Keratinocyte (primary cell): ENCODE results near the gene C4orf54. TPM values are rescaled to one million over a fixed set of nuclear protein-coding genes. Genes with fewer than 3 reads are reported as not detected.

Source experiments
- DNase-seq: peaks from one replicate; pipeline ENCODE4 v3.0.0-alpha.2; 2011; ENCODE audit warnings: low read depth, missing footprints, low spot score
- FAIRE-seq: peaks from 2 replicates; lab custom pipeline; 2011; peaks lifted over from hg19 to GRCh38; lab: Jason Lieb, UNC
- H2AFZ ChIP-seq: 2 replicates; pipeline ENCODE4 v1.6.0; 2012; ENCODE audit warnings: low read length, control low read depth, inconsistent platforms; ENCODE audit not compliant: control insufficient read depth
- H3K27ac ChIP-seq: 2 replicates; pipeline ENCODE4 v1.5.1; 2011; ENCODE audit warnings: low read length; ENCODE audit not compliant: control insufficient read depth, insufficient read depth
- H3K27me3 ChIP-seq: 3 replicates; pipeline ENCODE4 v1.6.0; 2011; ENCODE audit warnings: low read length; ENCODE audit not compliant: control insufficient read depth, insufficient read depth; ENCODE audit errors: extremely low read depth
- H3K36me3 ChIP-seq, 2 experiments: 2 replicates in 1 of 2; 3 replicates in 1 of 2; pipeline ENCODE4 v1.5.1; 2011; ENCODE audit warnings: low read length in 2 of 2, mild to moderate bottlenecking in 1 of 2; ENCODE audit not compliant: control insufficient read depth in 2 of 2, insufficient read depth in 2 of 2; ENCODE audit errors: extremely low read depth in 1 of 2
- H3K4me1 ChIP-seq: 3 replicates; pipeline ENCODE4 v1.5.1; 2011; ENCODE audit warnings: low read length; ENCODE audit not compliant: control insufficient read depth, insufficient read depth; ENCODE audit errors: extremely low read depth
- H3K4me2 ChIP-seq: 3 replicates; pipeline ENCODE4 v1.6.0; 2011; ENCODE audit warnings: low read depth, low read length; ENCODE audit not compliant: control insufficient read depth, insufficient read depth; ENCODE audit errors: extremely low read depth
- H3K4me3 ChIP-seq, 3 experiments: fragments of 200-600 bp in 1 of 3; sonication (generic) in 1 of 3; 2 replicates in 2 of 3; 3 replicates in 1 of 3; pipeline ENCODE4 v1.5.1; 2011 to 2016; ENCODE audit warnings: low read length in 3 of 3, mild to moderate bottlenecking in 3 of 3, control low read depth in 2 of 3, inconsistent platforms in 1 of 3, low read depth in 1 of 3, mixed read lengths in 1 of 3, mixed run types in 1 of 3, moderate library complexity in 1 of 3; ENCODE audit not compliant: control insufficient read depth in 2 of 3, insufficient read depth in 2 of 3; ENCODE audit errors: extremely low read depth in 1 of 3
- H3K79me2 ChIP-seq: 2 replicates; pipeline ENCODE4 v1.6.0; 2012; ENCODE audit warnings: low read length; ENCODE audit not compliant: control insufficient read depth, insufficient read depth
- H3K9ac ChIP-seq: 3 replicates; pipeline ENCODE4 v1.6.0; 2011; ENCODE audit warnings: low read length; ENCODE audit not compliant: control insufficient read depth, insufficient read depth; ENCODE audit errors: extremely low read depth
- H3K9me1 ChIP-seq: 3 replicates; pipeline ENCODE4 v1.6.0; 2011; ENCODE audit warnings: low read length; ENCODE audit not compliant: control insufficient read depth, insufficient read depth; ENCODE audit errors: extremely low read depth
- H3K9me3 ChIP-seq: 2 replicates; pipeline ENCODE4 v1.5.1; 2012; ENCODE audit warnings: low read depth, low read length; ENCODE audit not compliant: control insufficient read depth
- H4K20me1 ChIP-seq: 3 replicates; pipeline ENCODE4 v1.6.0; 2011; ENCODE audit warnings: low read length; ENCODE audit not compliant: control insufficient read depth, insufficient read depth; ENCODE audit errors: extremely low read depth
- EZH2 ChIP-seq: IDR thresholded peaks from one replicate; pipeline ENCODE4 v1.6.1; 2012; ENCODE audit warnings: inconsistent platforms, mild to moderate bottlenecking, low read length, moderate library complexity
- dilution Hi-C: fragments of 300-500 bp; cut with MboI; formaldehyde crosslinking; loops from one replicate; pipeline ENCODE4 v1.7.0; 2020; ENCODE audit warnings: low sequenced_read_pairs; ENCODE audit not compliant: extremely low pct_ligation_motif_present
- polyA plus RNA-seq, 5 experiments: library from polyadenylated mRNA; depleted of rRNA in 3 of 5; stranded (reverse) in 3 of 5; stranded (forward) in 1 of 5; unstranded in 1 of 5; fragments of >200 nt; gene quantifications; 1 replicate in 1 of 5; 2 replicates in 3 of 5; 3 replicates in 1 of 5; pipeline versions ENCODE4 v1.2.1 to v1.2.3, GENCODE V29; 2011 to 2012; ENCODE audit warnings: missing spikeins in 2 of 5, low read depth in 1 of 5, low replicate concordance in 1 of 5
- TF ChIP-seq, protein P1 (sequence below), 3 experiments: IDR thresholded peaks in 1 of 3; conservative IDR thresholded peaks in 1 of 3; optimal IDR thresholded peaks in 1 of 3; 2 replicates in 2 of 3; 3 replicates in 1 of 3; pipeline versions ENCODE3 to v1.5.1; 2011; ENCODE audit warnings: low read length in 3 of 3, mild to moderate bottlenecking in 3 of 3, moderate library complexity in 2 of 3, control low read depth in 1 of 3, inconsistent platforms in 1 of 3; ENCODE audit not compliant: insufficient read depth in 2 of 3; ENCODE audit errors: extremely low read depth in 1 of 3

The C4orf54 gene
- polyA plus RNA-seq, 1 donor (not counting 4 experiments of a cell fraction or from before 2014, with no cell fraction given) = 0.01 TPM

- Histone ChIP-seq H3K9me3 (no peaks in the 10 kb centered on the region), H3K9me1 (no peaks in the 10 kb centered on the region), H3K79me2 (no peaks in the 10 kb centered on the region), H3K9ac (no peak overlapping the region), H3K4me2 (no peak overlapping the region), H3K27ac (no peak overlapping the region), H3K27me3 (peaks cover 4% of the 10 kb centered on the region), H3K4me3 (no peak overlapping the region), H4K20me1 (no peaks in the 10 kb centered on the region), H3K36me3 (no peaks in the 10 kb centered on the region), H2AFZ (no peak overlapping the region), H3K4me1 (no peaks in the 10 kb centered on the region)
- DNase-seq = no peak
- FAIRE-seq = peak; percentile 17
- TF ChIP-seq, protein P1, sequence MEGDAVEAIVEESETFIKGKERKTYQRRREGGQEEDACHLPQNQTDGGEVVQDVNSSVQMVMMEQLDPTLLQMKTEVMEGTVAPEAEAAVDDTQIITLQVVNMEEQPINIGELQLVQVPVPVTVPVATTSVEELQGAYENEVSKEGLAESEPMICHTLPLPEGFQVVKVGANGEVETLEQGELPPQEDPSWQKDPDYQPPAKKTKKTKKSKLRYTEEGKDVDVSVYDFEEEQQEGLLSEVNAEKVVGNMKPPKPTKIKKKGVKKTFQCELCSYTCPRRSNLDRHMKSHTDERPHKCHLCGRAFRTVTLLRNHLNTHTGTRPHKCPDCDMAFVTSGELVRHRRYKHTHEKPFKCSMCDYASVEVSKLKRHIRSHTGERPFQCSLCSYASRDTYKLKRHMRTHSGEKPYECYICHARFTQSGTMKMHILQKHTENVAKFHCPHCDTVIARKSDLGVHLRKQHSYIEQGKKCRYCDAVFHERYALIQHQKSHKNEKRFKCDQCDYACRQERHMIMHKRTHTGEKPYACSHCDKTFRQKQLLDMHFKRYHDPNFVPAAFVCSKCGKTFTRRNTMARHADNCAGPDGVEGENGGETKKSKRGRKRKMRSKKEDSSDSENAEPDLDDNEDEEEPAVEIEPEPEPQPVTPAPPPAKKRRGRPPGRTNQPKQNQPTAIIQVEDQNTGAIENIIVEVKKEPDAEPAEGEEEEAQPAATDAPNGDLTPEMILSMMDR (optimal IDR thresholded peaks at IDR 0.05 in 1 of 3, IDR thresholded peaks at IDR 0.05 in 1 of 3, conservative IDR thresholded peaks at IDR 0.05 in 1 of 3; ENCODE audit: extremely low read depth in 1 of 3, insufficient read depth in 2 of 3, low read length in 3 of 3) = no peak
- TF ChIP-seq EZH2 = no peak
- dilution Hi-C loops = no loop called here
These were observed 19.5 kb upstream of the C4orf54 start for GRCh38 chr4:99677161-99677560.

- no peak overlapping the region for H3K4me3 ChIP-seq
- no peak for DNase-seq
- H3K4me2 ChIP-seq = no peak overlapping the region
- H3K79me2 ChIP-seq = no peaks in the 10 kb centered on the region
- H3K9ac ChIP-seq = no peak overlapping the region
- no peaks in the 10 kb centered on the region for H3K36me3 ChIP-seq
- H3K27ac ChIP-seq = no peak overlapping the region
- H2AFZ ChIP-seq = no peak overlapping the region
- TF ChIP-seq EZH2 = no peak
- TF ChIP-seq, protein P1 (optimal IDR thresholded peaks at IDR 0.05 in 1 of 3, IDR thresholded peaks at IDR 0.05 in 1 of 3, conservative IDR thresholded peaks at IDR 0.05 in 1 of 3; ENCODE audit: extremely low read depth in 1 of 3, insufficient read depth in 2 of 3, low read length in 3 of 3) = no peak
- H3K9me3 ChIP-seq = no peaks in the 10 kb centered on the region
- FAIRE-seq = no peak
- no peaks in the 10 kb centered on the region for H3K9me1 ChIP-seq
- no peaks in the 10 kb centered on the region for H3K27me3 ChIP-seq
- dilution Hi-C loops = no loop called here
- H4K20me1 ChIP-seq = no peaks in the 10 kb centered on the region
- no peaks in the 10 kb centered on the region for H3K4me1 ChIP-seq
These were observed 12.9 kb upstream of the C4orf54 start for GRCh38 chr4:99670409-99671073.
